Spleen (tissue), 11 donors: Measurements from ENCODE around the gene CNTN5. TPM values are rescaled to one million over a fixed set of nuclear protein-coding genes. Genes with fewer than 3 reads are reported as not detected.

Source experiments
- DNase-seq: peaks from one replicate; pipeline ENCODE4 v3.0.0-alpha.2; 2020
- H3K27ac ChIP-seq, 8 donors: fragments of 200-600 bp; sonication (generic) in 7 of 8; 1 replicate in 4 of 8; 2 replicates in 4 of 8; pipeline versions ENCODE4 v1.5.0 to v1.8.0; 2016 to 2021; ENCODE audit warnings: inconsistent platforms in 4 of 8, mild to moderate bottlenecking in 4 of 8, moderate library complexity in 1 of 8
- H3K27me3 ChIP-seq, 7 donors: fragments of 200-600 bp; sonication (generic) in 6 of 7; replicated peaks in 1 of 7; 1 replicate in 4 of 7; 2 replicates in 3 of 7; pipeline versions ENCODE4 v1.5.0 to v1.8.0; 2016 to 2021; ENCODE audit warnings: inconsistent platforms in 3 of 7, mild to moderate bottlenecking in 1 of 7
- H3K36me3 ChIP-seq, 6 donors: fragments of 200-600 bp; sonication (generic) in 5 of 6; 1 replicate in 4 of 6; 2 replicates in 2 of 6; pipeline versions ENCODE4 v1.5.0 to v1.8.0; 2016 to 2021; ENCODE audit warnings: inconsistent platforms in 2 of 6
- H3K4me1 ChIP-seq, 6 donors: fragments of 200-600 bp; sonication (generic) in 5 of 6; 1 replicate in 3 of 6; 2 replicates in 3 of 6; pipeline versions ENCODE4 v1.5.0 to v1.8.0; 2016 to 2021; ENCODE audit warnings: inconsistent platforms in 3 of 6
- H3K4me3 ChIP-seq, 8 donors: fragments of 200-600 bp; sonication (generic) in 7 of 8; 1 replicate in 4 of 8; 2 replicates in 4 of 8; pipeline versions ENCODE4 v1.5.0 to v1.8.0; 2016 to 2021; ENCODE audit warnings: inconsistent platforms in 4 of 8, mild to moderate bottlenecking in 4 of 8, moderate library complexity in 2 of 8
- H3K9me3 ChIP-seq, 8 donors: fragments of 200-600 bp; sonication (generic) in 7 of 8; 1 replicate in 4 of 8; 2 replicates in 4 of 8; pipeline versions ENCODE4 v1.5.0 to v1.8.0; 2016 to 2021; ENCODE audit warnings: inconsistent platforms in 4 of 8
- CTCF ChIP-seq, 11 experiments: fragments of 200-600 bp in 7 of 11; fragments of 450-650 bp in 4 of 11; sonication (generic) in 4 of 11; IDR thresholded peaks in 8 of 11; conservative IDR thresholded peaks in 3 of 11; 1 replicate in 7 of 11; 2 replicates in 4 of 11; pipeline versions ENCODE4 v1.4.0 to v1.8.0; 2016 to 2021; ENCODE audit warnings: antibody characterized with exemption in 11 of 11, inconsistent platforms in 4 of 11, mild to moderate bottlenecking in 1 of 11
- POLR2A ChIP-seq, 3 donors: fragments of 450-650 bp; IDR thresholded peaks; one replicate each; pipeline ENCODE4 v1.5.1; 2017; ENCODE audit warnings: antibody characterized with exemption in 3 of 3, mild to moderate bottlenecking in 1 of 3
- POLR2AphosphoS5 ChIP-seq, 3 donors: sonication (generic); formaldehyde crosslinking; IDR thresholded peaks; one replicate each; pipeline ENCODE4 v1.5.1; 2017; ENCODE audit warnings: antibody characterized with exemption in 3 of 3
- WGBS, 5 donors: extraction: QIAGEN DNeasy Blood & Tissue Kit in 3 of 5; methylation state at CpG; one replicate each; pipeline versions ENCODE4 v1.1.5 to v1.1.7; 2013 to 2018; 5-methylcytosine and 5-hydroxymethylcytosine counted together
- intact Hi-C: fragments of 100-400 bp; cut with DNase I; formaldehyde crosslinking; loops from one replicate; pipeline ENCODE4 v1.15.0; 2023; ENCODE audit warnings: low total_unique reads
- polyA plus RNA-seq, 3 donors: library from polyadenylated mRNA; stranded (reverse); fragments of 200-250 nt; gene quantifications; one replicate each; pipeline ENCODE4 v1.2.1, GENCODE V29; 2013
- total RNA-seq, 7 donors: library from RNA; depleted of rRNA in 3 of 7; stranded (reverse); fragments of >200 nt in 3 of 7; fragmentation: NEBNext Ultra II Directional in 4 of 7; extraction: Animal tissue kit (Norgen Biotek cat#: 25700) in 4 of 7; gene quantifications; one replicate each; pipeline versions ENCODE4 v1.1.0 to v1.2.1, GENCODE V29; 2016 to 2021
- donor health status: healthy with polysubstance abuse.
- donor health status: DM: no; HTN: no; CAD: no; lungs with moderate emphysema.
- donor health status: DM: no; HTN: no; CAD: no.
- donor health status: Bipolar disorder and iron deficiency.
- donor health status: healthy.
- donor health status: DM: no; HTN: no; CAD: no.
- donor health status: DM: yes; HTN: yes; CAD: no.

Gene CNTN5
- total and polyA plus RNA-seq, 10 donors: 0.02 TPM; not detected in 8

DNA sequence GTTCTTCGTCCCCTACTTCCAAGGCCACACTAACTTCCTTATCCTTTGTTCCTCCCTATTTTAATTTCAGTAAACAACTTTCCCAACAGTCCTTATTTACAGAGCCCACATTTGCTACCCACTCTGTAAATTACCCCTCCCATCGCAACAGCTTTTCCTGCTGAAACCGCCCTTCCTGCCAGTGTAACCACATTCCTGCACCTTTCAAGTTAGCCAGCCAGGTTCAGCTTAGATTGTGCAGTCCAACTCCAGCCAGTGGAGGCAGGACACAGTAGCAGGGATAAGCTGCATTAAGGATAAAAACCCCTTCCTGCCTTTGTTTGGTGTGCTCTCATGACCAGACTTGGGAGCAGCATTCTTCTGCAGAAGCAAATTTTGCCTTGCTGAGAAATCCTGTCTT, 898.0 kb downstream of the CNTN5 start:
- H3K4me3 ChIP-seq: no peak overlapping the region
- H3K4me1 ChIP-seq: no peaks in the 10 kb centered on the region
- H3K27me3 ChIP-seq: no peaks in the 10 kb centered on the region
- intact Hi-C loops: no loop called here
- no peaks in the 10 kb centered on the region for H3K36me3 ChIP-seq
- no peak for DNase-seq
- no peak overlapping the region for H3K27ac ChIP-seq
- 68 to 88% (median 78%) methylated on average over 3 of the region's 3 CpGs for WGBS, 5 donors
- peaks cover 0 to 51% (median 31%) of the 10 kb centered on the region in 8 donors for H3K9me3 ChIP-seq
- TF ChIP-seq POLR2A (IDR thresholded peaks at IDR 0.05): no peak
- TF ChIP-seq CTCF (IDR thresholded peaks at IDR 0.05 in 8 of 11, conservative IDR thresholded peaks at IDR 0.05 in 3 of 11): no peak
- TF ChIP-seq POLR2AphosphoS5 (IDR thresholded peaks at IDR 0.05): no peak

DNA sequence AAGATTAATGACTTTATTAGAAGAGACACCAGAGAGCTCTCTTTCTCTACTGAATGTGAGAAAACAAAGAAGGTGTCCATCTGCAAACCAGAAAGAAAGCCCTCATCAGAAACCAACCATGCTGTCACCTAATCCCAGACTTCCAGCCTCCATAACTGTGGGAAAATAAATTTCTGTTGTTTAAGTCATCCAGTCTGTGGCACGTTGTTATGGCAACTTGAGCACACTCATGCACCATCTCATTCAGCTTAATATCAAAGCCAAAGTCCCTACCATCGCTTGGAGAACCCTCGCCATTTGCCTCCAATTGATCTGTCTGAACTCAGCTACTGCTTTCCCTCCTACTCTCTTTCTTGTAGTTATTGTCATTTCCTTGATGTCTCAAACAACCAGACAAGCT, 900.2 kb downstream of the CNTN5 start:
- 75 to 88% (median 85%) methylated on average over 3 of the region's 3 CpGs for WGBS, 5 donors
- no peak for TF ChIP-seq CTCF (IDR thresholded peaks at IDR 0.05 in 8 of 11, conservative IDR thresholded peaks at IDR 0.05 in 3 of 11)
- TF ChIP-seq POLR2AphosphoS5 (IDR thresholded peaks at IDR 0.05): no peak
- no peak for TF ChIP-seq POLR2A (IDR thresholded peaks at IDR 0.05)
- Histone ChIP-seq H3K27ac (no peak overlapping the region), H3K36me3 (no peaks in the 10 kb centered on the region), H3K4me1 (no peaks in the 10 kb centered on the region), H3K4me3 (no peak overlapping the region), H3K27me3 (no peaks in the 10 kb centered on the region), H3K9me3 (peaks cover 0 to 47% (median 31%) of the 10 kb centered on the region in 8 donors)
- intact Hi-C loops: no loop called here
- no peak for DNase-seq

DNA sequence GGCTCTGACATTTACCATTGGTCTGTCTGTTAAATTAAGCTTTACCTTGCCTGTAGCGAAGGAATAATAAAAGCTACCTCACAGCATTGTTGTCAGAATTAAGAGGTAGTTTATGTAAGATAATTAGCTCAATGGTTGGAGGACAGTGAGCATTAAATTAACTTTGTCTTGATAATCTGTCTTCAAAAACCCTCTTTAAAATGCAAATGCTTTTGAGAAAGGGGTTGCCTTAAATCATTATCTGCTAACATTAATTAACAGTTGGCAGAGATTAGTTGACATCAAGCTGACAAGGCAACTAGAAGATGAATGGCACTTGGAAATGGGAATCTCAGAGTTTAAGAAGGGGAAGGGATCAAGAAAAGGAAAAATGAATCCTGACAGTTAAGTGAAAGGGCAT, 905.2 kb downstream of the CNTN5 start:
- TF ChIP-seq POLR2AphosphoS5 (IDR thresholded peaks at IDR 0.05): no peak
- Histone ChIP-seq H3K4me1 (no peaks in the 10 kb centered on the region), H3K4me3 (no peak overlapping the region), H3K27me3 (no peaks in the 10 kb centered on the region), H3K27ac (no peak overlapping the region), H3K9me3 (peaks cover 0 to 40% (median 32%) of the 10 kb centered on the region in 8 donors), H3K36me3 (no peaks in the 10 kb centered on the region)
- intact Hi-C loops: no loop called here
- DNase-seq: no peak
- WGBS, 5 donors: 0% methylated on average over 1 of the region's 1 CpG

DNA sequence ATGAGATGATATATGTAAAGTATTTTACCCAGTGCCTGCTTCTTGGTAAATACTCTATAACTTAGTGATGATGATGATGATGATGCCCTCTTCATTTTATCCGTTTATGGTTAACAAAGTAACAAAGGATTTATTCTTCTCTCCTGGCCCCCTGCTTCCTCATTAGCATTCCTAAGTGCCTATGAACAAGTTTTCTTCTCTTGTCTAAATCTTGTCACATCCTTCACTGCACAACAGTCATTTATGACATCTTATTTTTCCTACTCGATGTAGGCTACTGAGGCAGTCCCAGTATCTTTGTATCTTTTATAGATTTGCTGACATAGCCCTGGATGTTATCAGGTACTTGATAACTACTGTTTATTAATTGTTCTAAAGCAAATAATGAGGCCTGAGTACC, 911.9 kb downstream of the CNTN5 start:
- intact Hi-C loops: no loop called here
- Histone ChIP-seq H3K4me1 (no peaks in the 10 kb centered on the region), H3K27ac (no peak overlapping the region), H3K36me3 (no peaks in the 10 kb centered on the region), H3K27me3 (no peaks in the 10 kb centered on the region), H3K4me3 (no peak overlapping the region), H3K9me3 (peaks cover 0 to 34% (median 27%) of the 10 kb centered on the region in 8 donors)
- no peak for DNase-seq
- TF ChIP-seq POLR2AphosphoS5 (IDR thresholded peaks at IDR 0.05): no peak
- no peak for TF ChIP-seq POLR2A (IDR thresholded peaks at IDR 0.05)
- no peak for TF ChIP-seq CTCF (IDR thresholded peaks at IDR 0.05 in 8 of 11, conservative IDR thresholded peaks at IDR 0.05 in 3 of 11)
- WGBS, 5 donors: 71 to 87% (median 77%) methylated on average over 2 of the region's 2 CpGs

- no peaks in the 10 kb centered on the region for H3K27me3 ChIP-seq
- intact Hi-C loops: no loop called here
- DNase-seq: no peak
- H3K4me1 ChIP-seq: no peaks in the 10 kb centered on the region
- H3K36me3 ChIP-seq: no peaks in the 10 kb centered on the region
- TF ChIP-seq POLR2A (IDR thresholded peaks at IDR 0.05): no peak
- H3K27ac ChIP-seq: no peak overlapping the region
- H3K9me3 ChIP-seq: peaks cover 0 to 21% (median 13%) of the 10 kb centered on the region in 8 donors
- no peak overlapping the region for H3K4me3 ChIP-seq
Measured at GRCh38 chr11:99934008-99934407, 913.3 kb downstream of the CNTN5 start.
